HL-60 (cell line): ENCODE data around the gene SETBP1.

Source experiments
- CTCF ChIP-seq: IDR thresholded peaks from one replicate; pipeline ENCODE4 v1.5.1; 2011; ENCODE audit warnings: low read length, control low read depth, inconsistent platforms; ENCODE audit not compliant: insufficient read depth
- GABPA ChIP-seq: IDR thresholded peaks from 2 replicates; pipeline ENCODE4 v1.6.1; 2012; ENCODE audit warnings: low read depth
- POLR2AphosphoS5 ChIP-seq: IDR thresholded peaks from 2 replicates; pipeline ENCODE4 v1.6.1; 2012; ENCODE audit warnings: low read depth
- REST ChIP-seq: IDR thresholded peaks from 2 replicates; pipeline ENCODE4 v1.6.1; 2012; ENCODE audit warnings: low read depth; ENCODE audit not compliant: insufficient replicate concordance
- SPI1 ChIP-seq: IDR thresholded peaks from 2 replicates; pipeline ENCODE4 v1.6.1; 2012; ENCODE audit warnings: low read depth, mild to moderate bottlenecking, borderline replicate concordance

GRCh38 chr18:44747157-44747556 is 66.5 kb downstream of the SETBP1 start:
- TF ChIP-seq CTCF (no peak), POLR2AphosphoS5 (no peak), GABPA (no peak), REST (no peak), SPI1 (no peak)
